Body of pancreas (tissue), 4 donors: Measurements from ENCODE around the gene XRCC6.

Source experiments
- POLR2A ChIP-seq, 3 donors: fragments of 450-650 bp; IDR thresholded peaks; one replicate each; pipeline ENCODE4 v1.6.1; 2016; ENCODE audit warnings: antibody characterized with exemption in 3 of 3, mild to moderate bottlenecking in 2 of 3
- TF ChIP-seq, protein P1 (sequence below), 7 experiments: fragments of 450-650 bp in 4 of 7; fragments of 200-600 bp in 3 of 7; sonication (generic) in 3 of 7; IDR thresholded peaks; one replicate each; pipeline ENCODE4 v1.5.1; 2016 to 2019; ENCODE audit warnings: antibody characterized with exemption in 7 of 7

DNA sequence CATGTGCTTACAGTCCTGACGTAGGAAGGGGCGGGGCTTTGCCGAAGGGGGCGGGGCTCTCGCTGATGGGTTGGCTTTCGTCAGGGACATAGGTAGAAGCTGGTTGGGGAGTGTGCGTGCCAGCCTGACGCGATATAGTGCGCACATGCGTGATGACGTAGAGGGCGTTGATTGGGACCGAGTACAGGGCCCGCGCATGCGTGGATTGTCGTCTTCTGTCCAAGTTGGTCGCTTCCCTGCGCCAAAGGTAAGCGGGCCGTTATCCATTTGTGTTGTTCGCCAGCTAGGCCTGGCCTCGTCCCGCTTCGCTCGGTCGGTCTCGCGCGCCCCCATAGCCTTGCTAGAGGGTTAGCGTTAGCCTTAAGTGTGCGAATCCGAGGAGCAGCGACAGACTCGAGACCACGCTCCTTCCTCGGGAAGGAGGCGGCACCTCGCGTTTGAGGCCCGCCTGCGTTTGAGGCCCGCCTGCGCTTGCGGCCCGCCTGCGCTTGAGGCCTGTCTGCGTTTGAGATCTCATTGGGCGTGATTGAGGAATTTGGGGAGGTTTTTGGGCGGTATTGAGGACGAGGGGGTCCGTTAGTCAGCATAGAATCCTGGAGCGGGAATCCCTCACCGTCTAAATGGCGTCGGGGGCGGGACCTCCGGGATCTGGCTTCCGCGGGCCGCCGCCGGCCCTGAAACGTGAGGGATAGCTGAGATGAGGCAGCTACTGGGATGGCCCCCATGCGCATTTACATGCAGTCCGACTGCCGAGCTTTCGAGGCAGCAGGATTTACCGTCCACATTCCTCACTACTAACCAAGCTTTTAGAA lies at the start of gene XRCC6:
- TF ChIP-seq, protein P1, sequence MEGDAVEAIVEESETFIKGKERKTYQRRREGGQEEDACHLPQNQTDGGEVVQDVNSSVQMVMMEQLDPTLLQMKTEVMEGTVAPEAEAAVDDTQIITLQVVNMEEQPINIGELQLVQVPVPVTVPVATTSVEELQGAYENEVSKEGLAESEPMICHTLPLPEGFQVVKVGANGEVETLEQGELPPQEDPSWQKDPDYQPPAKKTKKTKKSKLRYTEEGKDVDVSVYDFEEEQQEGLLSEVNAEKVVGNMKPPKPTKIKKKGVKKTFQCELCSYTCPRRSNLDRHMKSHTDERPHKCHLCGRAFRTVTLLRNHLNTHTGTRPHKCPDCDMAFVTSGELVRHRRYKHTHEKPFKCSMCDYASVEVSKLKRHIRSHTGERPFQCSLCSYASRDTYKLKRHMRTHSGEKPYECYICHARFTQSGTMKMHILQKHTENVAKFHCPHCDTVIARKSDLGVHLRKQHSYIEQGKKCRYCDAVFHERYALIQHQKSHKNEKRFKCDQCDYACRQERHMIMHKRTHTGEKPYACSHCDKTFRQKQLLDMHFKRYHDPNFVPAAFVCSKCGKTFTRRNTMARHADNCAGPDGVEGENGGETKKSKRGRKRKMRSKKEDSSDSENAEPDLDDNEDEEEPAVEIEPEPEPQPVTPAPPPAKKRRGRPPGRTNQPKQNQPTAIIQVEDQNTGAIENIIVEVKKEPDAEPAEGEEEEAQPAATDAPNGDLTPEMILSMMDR (IDR thresholded peaks at IDR 0.05): no peak
- TF ChIP-seq POLR2A (IDR thresholded peaks at IDR 0.05): peak; percentile 58 to 96 (median 87)
